ENCODE results near the gene RANGAP1. TPM values are rescaled to one million over a fixed set of nuclear protein-coding genes. Genes with fewer than 3 reads are reported as not detected.

Gene RANGAP1
- total RNA-seq, 4 donors from 2014 or later, result 21.3 to 28.1 (median 26.2) TPM

GRCh38 chr22:41231369-41231768 is 54.6 kb downstream of the RANGAP1 start:
- Histone ChIP-seq H3K36me3 (peaks cover 0 to 11% (median 0%) of the 10 kb centered on the region in 4 donors), H3K4me1 (no peaks in the 10 kb centered on the region), H3K4me3 (no peak overlapping the region), H3K27ac (no peak overlapping the region), H3K27me3 (no peaks in the 10 kb centered on the region), H3K9me3 (no peaks in the 10 kb centered on the region)
- in situ Hi-C loops (cut with MboI; ENCODE audit: low pct_ligation_motif_present in 1 of 4, low pct_unique_long_range_greater_than_20kb in 1 of 4, low sequenced_read_pairs in 3 of 4), result no loop called here
- TF ChIP-seq CTCF (IDR thresholded peaks at IDR 0.05) (no peak), POLR2A (IDR thresholded peaks at IDR 0.05) (no peak), POLR2AphosphoS5 (IDR thresholded peaks at IDR 0.05) (no peak), EP300 (IDR thresholded peaks at IDR 0.05; ENCODE audit: low read depth) (no peak)
- no peak for DNase-seq
- intact Hi-C loops (cut with DNase I; ENCODE audit: low total_unique reads), result no loop called here
- WGBS, 2 donors (ENCODE audit: low coverage in 1 of 2), result 80 to 100% methylated on average over 5 to 7 of the region's 7 CpGs

- WGBS, 2 donors (ENCODE audit: low coverage in 1 of 2), result 84% methylated on average over 9 of the region's 9 CpGs; no CpG with 5 or more reads in 1 of the 2 donors
These were observed 55.6 kb downstream of the RANGAP1 start for GRCh38 chr22:41230401-41230785.

DNA sequence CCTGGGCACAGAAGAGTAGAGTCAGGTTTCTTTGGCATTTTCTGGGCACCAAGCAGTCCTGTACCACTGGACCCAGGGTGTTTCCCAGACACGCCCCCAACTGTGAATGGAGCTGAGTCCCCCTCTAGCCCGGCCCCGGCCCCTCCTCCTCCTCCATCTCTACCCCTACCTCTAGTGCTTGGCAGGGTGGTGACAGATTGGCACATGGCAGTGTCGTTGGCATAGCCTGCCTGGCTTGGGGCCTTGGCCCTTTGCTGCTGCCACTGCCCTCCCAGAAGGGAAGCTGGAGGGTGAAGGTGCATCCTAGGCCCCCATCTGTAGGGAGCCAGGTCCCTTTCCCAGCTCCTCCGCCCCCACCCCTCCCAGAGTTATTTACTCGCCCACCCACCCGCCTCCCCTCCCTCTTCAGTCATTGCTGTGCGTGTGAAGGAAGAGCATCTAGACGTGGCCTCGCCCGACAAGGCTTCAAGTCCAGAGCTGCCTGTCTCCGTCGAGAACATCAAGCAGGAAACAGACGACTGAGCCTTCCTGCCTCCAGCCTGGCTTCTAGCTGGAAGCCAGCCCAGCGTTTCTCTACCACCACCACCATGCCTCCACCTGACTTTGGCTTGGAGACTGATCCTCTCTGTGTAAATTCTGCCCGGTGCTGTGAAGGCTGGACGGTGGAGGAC is 56.1 kb downstream of the RANGAP1 start:
- H3K4me3 ChIP-seq, result no peak overlapping the region
- H3K9me3 ChIP-seq, result no peaks in the 10 kb centered on the region
- no peaks in the 10 kb centered on the region for H3K27me3 ChIP-seq
- H3K27ac ChIP-seq, result no peak overlapping the region
- H3K36me3 ChIP-seq, result peaks cover 0 to 23% (median 0%) of the 10 kb centered on the region in 4 donors
- no peaks in the 10 kb centered on the region for H3K4me1 ChIP-seq
- WGBS, 2 donors (ENCODE audit: low coverage in 1 of 2), result 83% methylated on average over 14 of the region's 17 CpGs; no CpG with 5 or more reads in 1 of the 2 donors
- intact Hi-C loops (cut with DNase I; ENCODE audit: low total_unique reads) (no loop called here), in situ Hi-C loops (cut with MboI; ENCODE audit: low pct_ligation_motif_present in 1 of 4, low pct_unique_long_range_greater_than_20kb in 1 of 4, low sequenced_read_pairs in 3 of 4) (no loop called here)
- DNase-seq, result no peak
- TF ChIP-seq CTCF (IDR thresholded peaks at IDR 0.05) (no peak), EP300 (IDR thresholded peaks at IDR 0.05; ENCODE audit: low read depth) (no peak), POLR2AphosphoS5 (IDR thresholded peaks at IDR 0.05) (no peak), POLR2A (IDR thresholded peaks at IDR 0.05) (no peak)

More at GRCh38 chr22:41230401-41230785, 55.6 kb downstream of the RANGAP1 start:
- Histone ChIP-seq H3K4me3 (no peak overlapping the region), H3K36me3 (peaks cover 0 to 19% (median 0%) of the 10 kb centered on the region in 4 donors), H3K9me3 (no peaks in the 10 kb centered on the region), H3K27ac (no peak overlapping the region), H3K4me1 (no peaks in the 10 kb centered on the region), H3K27me3 (no peaks in the 10 kb centered on the region)
- intact Hi-C loops (cut with DNase I; ENCODE audit: low total_unique reads), result no loop called here
- in situ Hi-C loops (cut with MboI; ENCODE audit: low pct_ligation_motif_present in 1 of 4, low pct_unique_long_range_greater_than_20kb in 1 of 4, low sequenced_read_pairs in 3 of 4), result no loop called here
- no peak for DNase-seq
- TF ChIP-seq POLR2A (IDR thresholded peaks at IDR 0.05) (no peak), EP300 (IDR thresholded peaks at IDR 0.05; ENCODE audit: low read depth) (no peak), CTCF (IDR thresholded peaks at IDR 0.05) (no peak), POLR2AphosphoS5 (IDR thresholded peaks at IDR 0.05) (no peak)

GRCh38 chr22:41229215-41229614 is 56.8 kb downstream of the RANGAP1 start:
- in situ Hi-C loops (cut with MboI; ENCODE audit: low pct_ligation_motif_present in 1 of 4, low pct_unique_long_range_greater_than_20kb in 1 of 4, low sequenced_read_pairs in 3 of 4) (no loop called here), intact Hi-C loops (cut with DNase I; ENCODE audit: low total_unique reads) (no loop called here)
- H3K4me3 ChIP-seq, result no peak overlapping the region
- H3K36me3 ChIP-seq, result peaks cover 0 to 30% (median 2%) of the 10 kb centered on the region in 4 donors
- no peaks in the 10 kb centered on the region for H3K9me3 ChIP-seq
- no peaks in the 10 kb centered on the region for H3K4me1 ChIP-seq
- TF ChIP-seq POLR2AphosphoS5 (IDR thresholded peaks at IDR 0.05) (no peak), POLR2A (IDR thresholded peaks at IDR 0.05) (no peak), EP300 (IDR thresholded peaks at IDR 0.05; ENCODE audit: low read depth) (no peak), CTCF (IDR thresholded peaks at IDR 0.05) (no peak)
- 83 to 98% methylated on average over 1 to 5 of the region's 6 CpGs for WGBS, 2 donors (ENCODE audit: low coverage in 1 of 2)
- H3K27ac ChIP-seq, result no peak overlapping the region
- DNase-seq, result no peak
- no peaks in the 10 kb centered on the region for H3K27me3 ChIP-seq

All from transverse colon (tissue), 4 donors.